Upper lobe of left lung (tissue), 4 donors: ENCODE data around the gene MARK2.

Experiments
- CTCF ChIP-seq, 6 experiments: fragments of 450-650 bp in 4 of 6; fragments of 200-600 bp in 2 of 6; sonication (generic) in 2 of 6; IDR thresholded peaks; one replicate each; pipeline ENCODE4 v1.5.1; 2016 to 2019; ENCODE audit warnings: antibody characterized with exemption in 6 of 6
- EP300 ChIP-seq, 4 donors: sonication (generic); formaldehyde crosslinking; IDR thresholded peaks; one replicate each; pipeline ENCODE4 v1.5.1; 2017; ENCODE audit warnings: antibody characterized with exemption in 4 of 4, control low read depth in 2 of 4
- POLR2A ChIP-seq, 4 donors: fragments of 450-650 bp; IDR thresholded peaks; one replicate each; pipeline ENCODE4 v1.5.1; 2016 to 2017; ENCODE audit warnings: antibody characterized with exemption in 4 of 4, mild to moderate bottlenecking in 2 of 4
- POLR2AphosphoS5 ChIP-seq, 2 donors: sonication (generic); formaldehyde crosslinking; IDR thresholded peaks; one replicate each; pipeline ENCODE4 v1.5.1; 2017; ENCODE audit warnings: antibody characterized with exemption in 2 of 2

- TF ChIP-seq CTCF (IDR thresholded peaks at IDR 0.05) = no peak
- no peak for TF ChIP-seq POLR2A (IDR thresholded peaks at IDR 0.05)
- no peak for TF ChIP-seq POLR2AphosphoS5 (IDR thresholded peaks at IDR 0.05)
- no peak for TF ChIP-seq EP300 (IDR thresholded peaks at IDR 0.05)
Observed at GRCh38 chr11:63916837-63917691, 78.2 kb downstream of the MARK2 start, which contains the start of gene RCOR2.
